Tibial nerve (tissue), 4 donors: ENCODE data around the gene SDK1.

Experiments
- CTCF ChIP-seq, 5 experiments: fragments of 200-600 bp in 3 of 5; fragments of 450-650 bp in 2 of 5; sonication (generic) in 3 of 5; IDR thresholded peaks; one replicate each; pipeline ENCODE4 v1.5.1; 2016 to 2019; ENCODE audit warnings: antibody characterized with exemption in 5 of 5, mild to moderate bottlenecking in 3 of 5, moderate library complexity in 2 of 5
- EP300 ChIP-seq, 2 donors: sonication (generic); formaldehyde crosslinking; IDR thresholded peaks; one replicate each; pipeline ENCODE4 v1.6.1; 2017; ENCODE audit warnings: antibody characterized with exemption in 2 of 2, mild to moderate bottlenecking in 1 of 2
- POLR2A ChIP-seq, 2 donors: fragments of 450-650 bp; IDR thresholded peaks; one replicate each; pipeline ENCODE4 v1.6.1; 2017; ENCODE audit warnings: antibody characterized with exemption in 2 of 2, mild to moderate bottlenecking in 2 of 2, moderate library complexity in 2 of 2

GRCh38 chr7:4014346-4015050 is 713.4 kb downstream of the SDK1 start:
- TF ChIP-seq POLR2A (IDR thresholded peaks at IDR 0.05): no peak
- TF ChIP-seq CTCF (IDR thresholded peaks at IDR 0.05): no peak
- no peak for TF ChIP-seq EP300 (IDR thresholded peaks at IDR 0.05)
